ENCODE measurements around the gene COPS7A.
"Not testable (repeated sequence)": the region's sequence is repeated elsewhere in the genome, so short reads cannot be mapped to it uniquely, and the experiment has no call there.

COPS7A gene

DNA sequence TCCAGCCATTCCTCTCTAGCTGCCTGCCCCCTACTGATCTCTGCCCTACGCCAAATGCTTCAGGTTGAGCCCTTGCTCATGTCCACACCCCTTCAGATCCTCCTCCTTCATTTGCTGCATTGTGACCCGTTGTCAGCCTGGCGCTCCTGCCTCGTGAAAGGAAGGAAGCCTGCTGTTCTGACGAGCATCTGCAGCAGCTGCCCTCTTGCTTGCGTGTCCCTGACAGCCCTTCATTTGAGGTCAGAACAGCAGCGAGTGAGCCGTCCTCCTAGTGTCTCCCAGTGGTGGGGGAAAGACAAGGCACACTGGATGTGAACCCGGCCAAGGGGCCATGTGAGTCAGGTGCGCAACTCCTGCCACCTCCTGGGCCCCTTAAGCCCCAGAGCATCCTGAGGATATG, 20.2 kb upstream of the COPS7A start:
- POLR2A ChIA-PET, result interaction anchor here (1.4 kb wide), 1 partner anchor 20 kb away, joined by 8 read pairs; no protein-coding TSS in a partner anchor
- Histone ChIP-seq H3K4me1 (ENCODE audit: control insufficient read depth, insufficient read depth, low read length) (no peaks in the 10 kb centered on the region), H3K4me3 (ENCODE audit: low read depth, low read length) (no peak overlapping the region), H3K36me3 (ENCODE audit: control insufficient read depth in 2 of 2, insufficient read depth in 1 of 2, low read length in 2 of 2) (no peaks in the 10 kb centered on the region), H3K27ac (ENCODE audit: extremely low read depth, low read depth, low read length) (no peak overlapping the region), H3K9me3 (ENCODE audit: control insufficient read depth, insufficient read depth, low read depth, low read length) (no peaks in the 10 kb centered on the region)
- CTCF ChIA-PET, result no interaction called here
- peak; percentile 40; the same call in 1 of the 2 replicates for TF ChIP-seq ZNF341 (tag by site-specific recombination; IDR thresholded peaks at IDR 0.05; ENCODE audit: low read depth)
- TF ChIP-seq, protein P1, sequence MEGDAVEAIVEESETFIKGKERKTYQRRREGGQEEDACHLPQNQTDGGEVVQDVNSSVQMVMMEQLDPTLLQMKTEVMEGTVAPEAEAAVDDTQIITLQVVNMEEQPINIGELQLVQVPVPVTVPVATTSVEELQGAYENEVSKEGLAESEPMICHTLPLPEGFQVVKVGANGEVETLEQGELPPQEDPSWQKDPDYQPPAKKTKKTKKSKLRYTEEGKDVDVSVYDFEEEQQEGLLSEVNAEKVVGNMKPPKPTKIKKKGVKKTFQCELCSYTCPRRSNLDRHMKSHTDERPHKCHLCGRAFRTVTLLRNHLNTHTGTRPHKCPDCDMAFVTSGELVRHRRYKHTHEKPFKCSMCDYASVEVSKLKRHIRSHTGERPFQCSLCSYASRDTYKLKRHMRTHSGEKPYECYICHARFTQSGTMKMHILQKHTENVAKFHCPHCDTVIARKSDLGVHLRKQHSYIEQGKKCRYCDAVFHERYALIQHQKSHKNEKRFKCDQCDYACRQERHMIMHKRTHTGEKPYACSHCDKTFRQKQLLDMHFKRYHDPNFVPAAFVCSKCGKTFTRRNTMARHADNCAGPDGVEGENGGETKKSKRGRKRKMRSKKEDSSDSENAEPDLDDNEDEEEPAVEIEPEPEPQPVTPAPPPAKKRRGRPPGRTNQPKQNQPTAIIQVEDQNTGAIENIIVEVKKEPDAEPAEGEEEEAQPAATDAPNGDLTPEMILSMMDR (tag by site-specific recombination; IDR thresholded peaks at IDR 0.05), result peak; percentile 40; the same call in 1 of the 2 replicates
- TF ChIP-seq, protein P2, sequence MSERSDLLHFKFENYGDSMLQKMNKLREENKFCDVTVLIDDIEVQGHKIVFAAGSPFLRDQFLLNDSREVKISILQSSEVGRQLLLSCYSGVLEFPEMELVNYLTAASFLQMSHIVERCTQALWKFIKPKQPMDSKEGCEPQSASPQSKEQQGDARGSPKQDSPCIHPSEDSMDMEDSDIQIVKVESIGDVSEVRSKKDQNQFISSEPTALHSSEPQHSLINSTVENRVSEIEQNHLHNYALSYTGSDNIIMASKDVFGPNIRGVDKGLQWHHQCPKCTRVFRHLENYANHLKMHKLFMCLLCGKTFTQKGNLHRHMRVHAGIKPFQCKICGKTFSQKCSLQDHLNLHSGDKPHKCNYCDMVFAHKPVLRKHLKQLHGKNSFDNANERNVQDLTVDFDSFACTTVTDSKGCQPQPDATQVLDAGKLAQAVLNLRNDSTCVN (tag by site-specific recombination; optimal IDR thresholded peaks at IDR 0.05), result peak; percentile 10
- peak; percentile 46; the same call in 1 of the 2 replicates for TF ChIP-seq ZNF600 (tag by site-specific recombination; IDR thresholded peaks at IDR 0.05)
- no peak for TF ChIP-seq ZFHX2 (tag by site-specific recombination; conservative IDR thresholded peaks at IDR 0.05)

- POLR2A ChIA-PET, result interaction anchor here (2.2 kb wide), 1 partner anchor 15 kb away, joined by 8 read pairs; no protein-coding TSS in a partner anchor
Measured at GRCh38 chr12:6708351-6708750, 15.5 kb upstream of the COPS7A start.

GRCh38 chr12:6708960-6709394, 14.9 kb upstream of the COPS7A start:
- Histone ChIP-seq H3K27ac (ENCODE audit: extremely low read depth, low read depth, low read length) (no peak overlapping the region), H3K36me3 (ENCODE audit: control insufficient read depth in 2 of 2, insufficient read depth in 1 of 2, low read length in 2 of 2) (no peaks in the 10 kb centered on the region), H3K4me3 (ENCODE audit: low read depth, low read length) (no peak overlapping the region), H3K9me3 (ENCODE audit: control insufficient read depth, insufficient read depth, low read depth, low read length) (no peaks in the 10 kb centered on the region), H3K4me1 (ENCODE audit: control insufficient read depth, insufficient read depth, low read length) (no peaks in the 10 kb centered on the region)
- POLR2A ChIA-PET, result interaction anchor here (0.9 to 2.2 kb wide), 3 partner anchors 10 to 15 kb away, joined by 3 to 8 read pairs (median 3); no protein-coding TSS in a partner anchor
- CTCF ChIA-PET, result interaction anchor here (1.3 kb wide), 1 partner anchor 12 kb away, joined by 3 read pairs; no protein-coding TSS in a partner anchor
- no peak for TF ChIP-seq PATZ1 (tag by site-specific recombination; IDR thresholded peaks at IDR 0.05)
- TF ChIP-seq SALL2 (tag by site-specific recombination; IDR thresholded peaks at IDR 0.05; ENCODE audit: borderline replicate concordance), result no peak
- TF ChIP-seq, protein P3, sequence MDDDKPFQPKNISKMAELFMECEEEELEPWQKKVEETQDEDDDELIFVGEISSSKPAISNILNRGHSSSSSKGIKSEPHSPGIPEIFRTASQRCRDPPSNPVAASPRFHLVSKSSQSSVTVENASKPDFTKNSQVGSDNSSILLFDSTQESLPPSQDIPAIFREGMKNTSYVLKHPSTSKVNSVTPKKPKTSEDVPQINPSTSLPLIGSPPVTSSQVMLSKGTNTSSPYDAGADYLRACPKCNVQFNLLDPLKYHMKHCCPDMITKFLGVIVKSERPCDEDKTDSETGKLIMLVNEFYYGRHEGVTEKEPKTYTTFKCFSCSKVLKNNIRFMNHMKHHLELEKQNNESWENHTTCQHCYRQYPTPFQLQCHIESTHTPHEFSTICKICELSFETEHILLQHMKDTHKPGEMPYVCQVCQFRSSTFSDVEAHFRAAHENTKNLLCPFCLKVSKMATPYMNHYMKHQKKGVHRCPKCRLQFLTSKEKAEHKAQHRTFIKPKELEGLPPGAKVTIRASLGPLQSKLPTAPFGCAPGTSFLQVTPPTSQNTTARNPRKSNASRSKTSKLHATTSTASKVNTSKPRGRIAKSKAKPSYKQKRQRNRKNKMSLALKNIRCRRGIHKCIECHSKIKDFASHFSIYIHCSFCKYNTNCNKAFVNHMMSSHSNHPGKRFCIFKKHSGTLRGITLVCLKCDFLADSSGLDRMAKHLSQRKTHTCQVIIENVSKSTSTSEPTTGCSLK (tag by site-specific recombination; IDR thresholded peaks at IDR 0.05), result no peak
- TF ChIP-seq ZNF449 (tag by site-specific recombination; IDR thresholded peaks at IDR 0.05), result no peak
- no peak for TF ChIP-seq ZNF561 (tag by site-specific recombination; IDR thresholded peaks at IDR 0.05; ENCODE audit: borderline replicate concordance)
- no peak for TF ChIP-seq ZNF692 (tag by site-specific recombination; IDR thresholded peaks at IDR 0.05)
- no peak for TF ChIP-seq KLF8 (tag by site-specific recombination; IDR thresholded peaks at IDR 0.05)
- TF ChIP-seq ZNF776 (tag by site-specific recombination; IDR thresholded peaks at IDR 0.05; ENCODE audit: borderline replicate concordance), result no peak

More at GRCh38 chr12:6708351-6708750, 15.5 kb upstream of the COPS7A start:
- H3K36me3 ChIP-seq (ENCODE audit: control insufficient read depth in 2 of 2, insufficient read depth in 1 of 2, low read length in 2 of 2); CTCF ChIA-PET; H3K27ac ChIP-seq (ENCODE audit: extremely low read depth, low read depth, low read length); H3K9me3 ChIP-seq (ENCODE audit: control insufficient read depth, insufficient read depth, low read depth, low read length); H3K4me1 ChIP-seq (ENCODE audit: control insufficient read depth, insufficient read depth, low read length); H3K4me3 ChIP-seq (ENCODE audit: low read depth, low read length): not testable (repeated sequence)
